OCI-LY7 (cell line): ENCODE data around the gene DIP2A. TPM values are rescaled to one million over a fixed set of nuclear protein-coding genes. Genes with fewer than 3 reads are reported as not detected.
A peak's percentile ranks its signal among the peaks of the same experiment; 100 is the strongest.

Experiments used
- BruUV-seq: library from RNA; stranded (reverse); fragments of 400-500 nt; replicated peaks from 2 replicates; lab custom pipeline; 2021; lab: Mats Ljungman, UMichigan
- CTCF ChIA-PET: fragments of 300-600 bp; sonication (Branson Sonifier 250); formaldehyde crosslinking; loops from one replicate; lab custom pipeline; 2022; ENCODE audit warnings: antibody characterized with exemption; ENCODE audit not compliant: unreplicated experiment; lab: Charles Lee
- POLR2A ChIA-PET: fragments of 300-600 bp; sonication (Branson Sonifier 250); formaldehyde crosslinking; loops from one replicate; lab custom pipeline; 2022; ENCODE audit warnings: antibody characterized with exemption; lab: Charles Lee
- DNase-seq: peaks from one replicate; pipeline ENCODE4 v3.0.0-alpha.2; 2015; ENCODE audit warnings: low spot score
- H2AFZ ChIP-seq: fragments of 200-600 bp; sonication (generic), shearing (Covaris generic); 2 replicates; pipeline ENCODE4 v1.6.1; 2014; ENCODE audit warnings: mild to moderate bottlenecking, antibody characterized with exemption, low read length, moderate library complexity
- H3K27ac ChIP-seq: fragments of 200-600 bp; sonication (generic); 2 replicates; pipeline ENCODE4 v1.5.1; 2014; ENCODE audit warnings: mixed run types, low read depth, mild to moderate bottlenecking, moderate library complexity, low read length, inconsistent platforms; ENCODE audit not compliant: poor library complexity, severe bottlenecking
- H3K36me3 ChIP-seq: fragments of 200-600 bp; sonication (generic); 2 replicates; pipeline ENCODE4 v1.6.1; 2014; ENCODE audit warnings: mild to moderate bottlenecking, antibody characterized with exemption, low read length, moderate library complexity, mixed read lengths; ENCODE audit not compliant: insufficient read depth
- H3K4me1 ChIP-seq: fragments of 200-600 bp; sonication (generic); 2 replicates; pipeline ENCODE4 v1.5.1; 2014; ENCODE audit warnings: mild to moderate bottlenecking, low read length; ENCODE audit not compliant: insufficient read depth, poor library complexity, severe bottlenecking
- H3K4me2 ChIP-seq: fragments of 200-600 bp; sonication (generic); 2 replicates; pipeline ENCODE4 v1.6.1; 2014; ENCODE audit warnings: mild to moderate bottlenecking, low read length
- H3K4me3 ChIP-seq: fragments of 200-600 bp; sonication (generic); 2 replicates; pipeline ENCODE4 v1.5.1; 2014; ENCODE audit warnings: mild to moderate bottlenecking, low read depth, low read length; ENCODE audit not compliant: poor library complexity, severe bottlenecking
- H3K79me2 ChIP-seq: fragments of 200-600 bp; sonication (generic); 2 replicates; pipeline ENCODE4 v1.6.1; 2016; ENCODE audit warnings: low read depth, mild to moderate bottlenecking, low read length, moderate library complexity, mixed read lengths; ENCODE audit not compliant: insufficient read depth
- H3K9me2 ChIP-seq: fragments of 200-600 bp; sonication (generic); 2 replicates; pipeline ENCODE4 v1.6.1; 2016; ENCODE audit warnings: mild to moderate bottlenecking, low read length, mixed read lengths; ENCODE audit not compliant: insufficient read depth
- H3K9me3 ChIP-seq: fragments of 200-600 bp; sonication (generic); 2 replicates; pipeline ENCODE4 v1.6.1; 2014; ENCODE audit warnings: mild to moderate bottlenecking, mixed run types, low read length, mixed read lengths
- H4K20me1 ChIP-seq: fragments of 200-600 bp; sonication (generic); 2 replicates; pipeline ENCODE4 v1.6.1; 2014; ENCODE audit warnings: mild to moderate bottlenecking, antibody characterized with exemption, low read length, moderate library complexity, mixed read lengths; ENCODE audit not compliant: insufficient read depth
- EZH2phosphoT487 ChIP-seq: fragments of 200-600 bp; sonication (generic); IDR thresholded peaks from 2 replicates; pipeline ENCODE4 v1.6.1; 2018; ENCODE audit warnings: low read depth, borderline replicate concordance, mild to moderate bottlenecking, mixed run types, antibody characterized with exemption, low read length, moderate library complexity, mixed read lengths
- intact Hi-C: fragments of 100-400 bp; cut with micrococcal nuclease; formaldehyde crosslinking; loops from one replicate; pipeline ENCODE4 v1.10.0; 2022; ENCODE audit not compliant: unreplicated experiment
- total RNA-seq, 2 experiments: library from RNA; depleted of rRNA in 1 of 2; stranded (reverse); fragments of >200 nt in 1 of 2; shearing (Covaris generic) in 1 of 2; gene quantifications; 2 replicates each; pipeline ENCODE4 v1.2.3, GENCODE V29; 2014 to 2022
- TF ChIP-seq, protein P1 (sequence below): fragments of 200-600 bp; sonication (generic); conservative IDR thresholded peaks from 2 replicates; pipeline ENCODE4 v1.5.1; 2014; ENCODE audit warnings: mild to moderate bottlenecking, antibody characterized with exemption, low read length, moderate library complexity, mixed read lengths

Gene DIP2A
- total RNA-seq, 2 experiments from 2014 or later = 27.9 to 44.7 TPM

DNA sequence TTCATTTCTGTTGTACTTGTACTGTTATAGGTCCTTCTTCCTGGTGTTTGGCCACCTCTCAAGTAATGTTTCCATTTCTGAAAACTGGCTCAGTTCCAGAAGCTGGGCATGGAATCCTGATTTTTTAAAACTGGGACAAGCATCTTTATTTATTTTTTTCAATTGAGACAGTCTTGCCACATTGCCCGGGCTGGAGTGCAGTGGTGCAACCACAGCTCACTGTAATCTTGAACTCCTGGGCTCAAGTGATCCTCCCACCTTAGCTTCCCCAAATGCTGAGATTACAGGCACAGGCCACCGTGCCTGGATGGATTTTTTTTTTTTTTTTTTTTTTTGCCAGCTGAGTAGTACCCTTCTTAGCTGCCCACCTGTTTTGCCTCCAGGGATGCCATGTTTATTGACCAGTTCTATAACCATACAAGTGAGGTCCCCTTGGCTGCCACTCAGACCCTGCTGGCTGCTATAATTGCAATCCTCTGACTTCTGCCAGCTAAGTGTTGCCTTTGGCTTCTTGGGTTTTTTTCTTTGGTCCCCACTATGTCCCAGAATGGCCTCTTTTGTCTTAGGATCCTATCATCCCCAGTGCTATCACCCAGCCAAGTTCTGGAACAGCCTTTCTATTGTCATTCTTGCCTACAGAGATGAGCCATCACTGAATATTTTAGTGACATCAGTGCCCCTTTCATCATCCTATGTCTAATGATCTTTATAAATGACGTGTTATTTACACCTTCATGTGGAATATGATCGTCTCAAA lies 3.9 kb upstream of the DIP2A start:
- Histone ChIP-seq H3K4me2 (no peak overlapping the region), H3K4me3 (no peak overlapping the region), H3K9me3 (0 out of 2 replicates have a peak, but pooled peaks cover 4% of the 10 kb centered on the region), H3K79me2 (peaks cover 33% of the 10 kb centered on the region), H3K4me1 (peaks cover 14% of the 10 kb centered on the region), H3K27ac (no peak overlapping the region), H3K9me2 (no peaks in the 10 kb centered on the region), H2AFZ (no peak overlapping the region), H4K20me1 (peaks cover 17% of the 10 kb centered on the region; the same call in 1 of the 2 replicates), H3K36me3 (peaks cover 68% of the 10 kb centered on the region)
- intact Hi-C loops = loop anchor here (5.0 kb wide), 1 partner anchor 102 kb away; no protein-coding TSS in a partner anchor
- ChIA-PET CTCF (no interaction called here), POLR2A (interaction anchor here (0.6 kb wide), 1 partner anchor 255 kb away, joined by 3 read pairs; no protein-coding TSS in a partner anchor)
- TSS peak; percentile 20 for BruUV-seq
- no peak for DNase-seq
- TF ChIP-seq, protein P1, sequence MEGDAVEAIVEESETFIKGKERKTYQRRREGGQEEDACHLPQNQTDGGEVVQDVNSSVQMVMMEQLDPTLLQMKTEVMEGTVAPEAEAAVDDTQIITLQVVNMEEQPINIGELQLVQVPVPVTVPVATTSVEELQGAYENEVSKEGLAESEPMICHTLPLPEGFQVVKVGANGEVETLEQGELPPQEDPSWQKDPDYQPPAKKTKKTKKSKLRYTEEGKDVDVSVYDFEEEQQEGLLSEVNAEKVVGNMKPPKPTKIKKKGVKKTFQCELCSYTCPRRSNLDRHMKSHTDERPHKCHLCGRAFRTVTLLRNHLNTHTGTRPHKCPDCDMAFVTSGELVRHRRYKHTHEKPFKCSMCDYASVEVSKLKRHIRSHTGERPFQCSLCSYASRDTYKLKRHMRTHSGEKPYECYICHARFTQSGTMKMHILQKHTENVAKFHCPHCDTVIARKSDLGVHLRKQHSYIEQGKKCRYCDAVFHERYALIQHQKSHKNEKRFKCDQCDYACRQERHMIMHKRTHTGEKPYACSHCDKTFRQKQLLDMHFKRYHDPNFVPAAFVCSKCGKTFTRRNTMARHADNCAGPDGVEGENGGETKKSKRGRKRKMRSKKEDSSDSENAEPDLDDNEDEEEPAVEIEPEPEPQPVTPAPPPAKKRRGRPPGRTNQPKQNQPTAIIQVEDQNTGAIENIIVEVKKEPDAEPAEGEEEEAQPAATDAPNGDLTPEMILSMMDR = no peak
- TF ChIP-seq EZH2phosphoT487 = no peak

DNA sequence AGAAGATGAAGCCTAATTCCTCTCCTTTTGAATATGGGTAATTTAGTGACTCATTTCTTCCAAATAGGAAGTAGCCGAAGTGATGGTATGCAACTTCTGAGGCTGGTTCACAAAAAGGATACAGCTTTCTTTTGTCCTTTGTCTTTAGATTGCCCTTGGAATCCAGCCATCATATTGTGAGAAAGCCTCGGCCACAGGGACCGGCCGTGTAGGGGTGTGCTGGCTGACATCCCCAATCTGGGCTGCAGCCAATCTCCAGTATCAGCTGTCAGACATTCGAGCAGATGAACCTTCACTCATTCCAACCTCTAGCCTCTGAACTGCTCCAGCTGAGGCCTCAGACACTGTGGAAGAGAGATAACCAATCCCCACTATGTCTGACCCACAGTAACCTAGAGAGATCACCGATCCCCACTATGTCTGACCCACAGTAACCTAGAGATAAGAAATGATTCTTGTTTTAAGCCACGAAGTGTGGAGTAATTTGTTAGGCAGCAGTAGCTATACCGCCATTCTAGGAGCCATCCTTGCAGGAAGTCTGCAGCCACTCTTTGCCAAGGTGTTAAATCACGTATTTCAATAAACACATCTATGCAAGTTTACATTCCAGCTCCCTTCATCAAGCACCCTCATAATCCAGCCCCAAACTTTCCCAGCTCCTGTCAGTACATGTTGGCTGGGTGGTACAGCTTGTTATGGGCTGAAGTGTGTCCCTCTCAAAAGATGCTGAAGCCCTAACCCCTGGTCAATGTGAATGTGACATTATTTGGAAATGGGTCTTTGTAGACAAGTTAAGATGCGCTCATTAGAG lies 2.9 kb upstream of the DIP2A start:
- Histone ChIP-seq H3K9me2 (no peaks in the 10 kb centered on the region), H3K27ac (no peak overlapping the region), H3K4me2 (peak overlapping the region; percentile 79; the same call in 1 of the 2 replicates), H4K20me1 (peaks cover 17% of the 10 kb centered on the region; the same call in 1 of the 2 replicates), H3K9me3 (no peaks in the 10 kb centered on the region), H3K36me3 (peaks cover 58% of the 10 kb centered on the region), H3K79me2 (peaks cover 40% of the 10 kb centered on the region), H3K4me1 (peaks cover 19% of the 10 kb centered on the region), H2AFZ (no peak overlapping the region), H3K4me3 (no peak overlapping the region)
- DNase-seq = no peak
- no peak for TF ChIP-seq EZH2phosphoT487
- TF ChIP-seq, protein P1 = no peak
- ChIA-PET CTCF (no interaction called here), POLR2A (no interaction called here)
- no TSS peak for BruUV-seq
- intact Hi-C loops = loop anchor here (5.0 kb wide), 1 partner anchor 102 kb away; no protein-coding TSS in a partner anchor
